Loucy (cell line): ENCODE results near the gene MOGAT1.

ENCODE experiments used
- H2AFZ ChIP-seq: fragments of 200-600 bp; sonication (generic); 2 replicates; pipeline ENCODE4 v1.6.0; 2016; ENCODE audit warnings: antibody characterized with exemption, mild to moderate bottlenecking, low read length, moderate library complexity
- H3F3A ChIP-seq: fragments of 200-600 bp; 2 replicates; pipeline ENCODE4 v1.6.0; 2016; ENCODE audit warnings: antibody characterized with exemption, low read depth, mild to moderate bottlenecking
- H3K27me3 ChIP-seq: fragments of 200-600 bp; sonication (generic); 2 replicates; pipeline ENCODE4 v1.6.1; 2014; ENCODE audit warnings: low read length, mild to moderate bottlenecking; ENCODE audit not compliant: insufficient read depth, poor library complexity, severe bottlenecking
- H3K36me3 ChIP-seq: fragments of 200-600 bp; sonication (generic); 2 replicates; pipeline ENCODE4 v1.6.1; 2016; ENCODE audit warnings: low read length; ENCODE audit not compliant: insufficient read depth
- H3K4me1 ChIP-seq: fragments of 200-600 bp; sonication (generic); 2 replicates; pipeline ENCODE4 v1.5.1; 2014; ENCODE audit warnings: low read length, mild to moderate bottlenecking; ENCODE audit not compliant: insufficient read depth, poor library complexity, severe bottlenecking
- H3K4me2 ChIP-seq: fragments of 200-600 bp; sonication (generic); 2 replicates; pipeline ENCODE4 v1.6.0; 2014; ENCODE audit warnings: antibody characterized with exemption, low read length, low read depth, mild to moderate bottlenecking; ENCODE audit not compliant: poor library complexity, severe bottlenecking
- H3K4me3 ChIP-seq: fragments of 200-600 bp; sonication (generic); 2 replicates; pipeline ENCODE4 v1.5.1; 2014; ENCODE audit warnings: low read length, mild to moderate bottlenecking, mixed read lengths; ENCODE audit not compliant: poor library complexity, severe bottlenecking
- H3K79me2 ChIP-seq: fragments of 200-600 bp; sonication (generic); 2 replicates; pipeline ENCODE4 v1.6.1; 2014; ENCODE audit warnings: low read length; ENCODE audit not compliant: insufficient read depth
- H3K9ac ChIP-seq: fragments of 200-600 bp; sonication (generic); 2 replicates; pipeline ENCODE4 v1.6.0; 2014; ENCODE audit warnings: mild to moderate bottlenecking, low read depth, low read length, moderate library complexity; ENCODE audit not compliant: poor library complexity, severe bottlenecking
- H3K9me2 ChIP-seq: fragments of 200-600 bp; sonication (generic); replicated peaks from 2 replicates; pipeline ENCODE4 v1.6.1; 2016; ENCODE audit warnings: low read depth, low read length, mixed read lengths
- H3K9me3 ChIP-seq: fragments of 200-600 bp; sonication (generic); 2 replicates; pipeline ENCODE4 v1.6.1; 2014; ENCODE audit warnings: mild to moderate bottlenecking, antibody characterized with exemption, low read length, low read depth; ENCODE audit not compliant: insufficient read depth
- H4K20me1 ChIP-seq: fragments of 200-600 bp; sonication (generic); 2 replicates; pipeline ENCODE4 v1.6.0; 2014; ENCODE audit warnings: antibody characterized with exemption, low read length, mild to moderate bottlenecking; ENCODE audit not compliant: insufficient read depth, poor library complexity, severe bottlenecking
- CTCF ChIP-seq: fragments of 200-600 bp; sonication (generic); conservative IDR thresholded peaks from 2 replicates; pipeline ENCODE4 v1.5.1; 2014; ENCODE audit warnings: mild to moderate bottlenecking, antibody characterized with exemption, low read length
- EZH2phosphoT487 ChIP-seq: fragments of 200-600 bp; IDR thresholded peaks from 2 replicates; pipeline ENCODE4 v1.6.1; 2018; ENCODE audit warnings: antibody characterized with exemption, mild to moderate bottlenecking, moderate library complexity, borderline replicate concordance

Gene MOGAT1

GRCh38 chr2:222743251-222743812 is 71.9 kb downstream of the MOGAT1 start:
- no peak overlapping the region for H2AFZ ChIP-seq
- no peaks in the 10 kb centered on the region for H3F3A ChIP-seq
- H3K4me2 ChIP-seq, result no peak overlapping the region
- no peaks in the 10 kb centered on the region for H3K9me2 ChIP-seq
- no peaks in the 10 kb centered on the region for H4K20me1 ChIP-seq
- H3K36me3 ChIP-seq, result no peaks in the 10 kb centered on the region
- H3K27me3 ChIP-seq, result no peaks in the 10 kb centered on the region
- no peak overlapping the region for H3K9ac ChIP-seq
- no peak overlapping the region for H3K4me3 ChIP-seq
- H3K4me1 ChIP-seq, result no peaks in the 10 kb centered on the region
- H3K9me3 ChIP-seq, result no peaks in the 10 kb centered on the region
- no peaks in the 10 kb centered on the region for H3K79me2 ChIP-seq
- TF ChIP-seq EZH2phosphoT487 (no peak), CTCF (no peak)

- no peak overlapping the region for H3K9ac ChIP-seq
- H3K4me2 ChIP-seq, result no peak overlapping the region
- H3F3A ChIP-seq, result no peaks in the 10 kb centered on the region
- H2AFZ ChIP-seq, result no peak overlapping the region
- H3K36me3 ChIP-seq, result no peaks in the 10 kb centered on the region
- no peaks in the 10 kb centered on the region for H3K79me2 ChIP-seq
- no peaks in the 10 kb centered on the region for H3K9me2 ChIP-seq
- no peaks in the 10 kb centered on the region for H3K27me3 ChIP-seq
- TF ChIP-seq EZH2phosphoT487 (no peak), CTCF (no peak)
- no peak overlapping the region for H3K4me3 ChIP-seq
- H4K20me1 ChIP-seq, result no peaks in the 10 kb centered on the region
- H3K4me1 ChIP-seq, result no peaks in the 10 kb centered on the region
- no peaks in the 10 kb centered on the region for H3K9me3 ChIP-seq
Observed at GRCh38 chr2:222745836-222746559, 74.5 kb downstream of the MOGAT1 start.

- H3F3A ChIP-seq, result no peaks in the 10 kb centered on the region
- H4K20me1 ChIP-seq, result no peaks in the 10 kb centered on the region
- H3K9me2 ChIP-seq, result no peaks in the 10 kb centered on the region
- no peaks in the 10 kb centered on the region for H3K27me3 ChIP-seq
- H3K9me3 ChIP-seq, result no peaks in the 10 kb centered on the region
- no peak overlapping the region for H3K4me2 ChIP-seq
- no peak overlapping the region for H2AFZ ChIP-seq
- H3K79me2 ChIP-seq, result no peaks in the 10 kb centered on the region
- no peaks in the 10 kb centered on the region for H3K36me3 ChIP-seq
- H3K4me1 ChIP-seq, result no peaks in the 10 kb centered on the region
- TF ChIP-seq CTCF, result no peak
- TF ChIP-seq EZH2phosphoT487, result no peak
- no peak overlapping the region for H3K4me3 ChIP-seq
- no peak overlapping the region for H3K9ac ChIP-seq
Observed at GRCh38 chr2:222747526-222748160, 76.2 kb downstream of the MOGAT1 start.
